ENCODE results near the gene NAPA. TPM values are rescaled to one million over a fixed set of nuclear protein-coding genes. Genes with fewer than 3 reads are reported as not detected.

The NAPA gene
- total and polyA plus RNA-seq, 2 of the 13 experiments (the other 11 are each of a cell fraction or from before 2014, with no cell fraction given) = 32.6 to 65.9 TPM

GRCh38 chr19:47514869-47515588, at the start of gene NAPA (continued):
- TF ChIP-seq ZBTB44 (CRISPR knock-in tag; IDR thresholded peaks at IDR 0.05) (no peak), GTF3A (CRISPR knock-in tag; conservative IDR thresholded peaks at IDR 0.05) (no peak), SMARCC2 (IDR thresholded peaks at IDR 0.05) (no peak), FUBP1 (CRISPR knock-in tag; IDR thresholded peaks at IDR 0.05; ENCODE audit: borderline replicate concordance) (no peak), HINFP (CRISPR knock-in tag; IDR thresholded peaks at IDR 0.05; ENCODE audit: low read depth) (no peak), ZNF563 (CRISPR knock-in tag; IDR thresholded peaks at IDR 0.05) (no peak), TSC22D2 (CRISPR knock-in tag; IDR thresholded peaks at IDR 0.05; ENCODE audit: borderline replicate concordance) (no peak), HOXA5 (CRISPR knock-in tag; IDR thresholded peaks at IDR 0.05) (no peak), SRSF4 (IDR thresholded peaks at IDR 0.05; ENCODE audit: low read depth, low read length, poor library complexity, severe bottlenecking) (no peak), ZNF552 (CRISPR knock-in tag; IDR thresholded peaks at IDR 0.05; ENCODE audit: borderline replicate concordance) (no peak), TBX2 (CRISPR knock-in tag; IDR thresholded peaks at IDR 0.05; ENCODE audit: borderline replicate concordance) (peak; percentile 96), DPF2 (CRISPR knock-in tag; IDR thresholded peaks at IDR 0.05; ENCODE audit: borderline replicate concordance, low read depth) (no peak), ZFP91 (CRISPR knock-in tag; IDR thresholded peaks at IDR 0.05; ENCODE audit: borderline replicate concordance) (peak; percentile 81; the same call in 1 of the 2 replicates), RFX1 (IDR thresholded peaks at IDR 0.05) (0 out of 2 replicates have a peak, but pooled peaks have one; percentile 6), ZNF414 (CRISPR knock-in tag; IDR thresholded peaks at IDR 0.05) (peak; percentile 49; the same call in 1 of the 2 replicates), FOXK2 (IDR thresholded peaks at IDR 0.05) (peak; percentile 83), RARA (CRISPR knock-in tag; IDR thresholded peaks at IDR 0.05) (no peak), ZNF124 (CRISPR knock-in tag; IDR thresholded peaks at IDR 0.05) (no peak)
- TF ChIP-seq, protein P1, sequence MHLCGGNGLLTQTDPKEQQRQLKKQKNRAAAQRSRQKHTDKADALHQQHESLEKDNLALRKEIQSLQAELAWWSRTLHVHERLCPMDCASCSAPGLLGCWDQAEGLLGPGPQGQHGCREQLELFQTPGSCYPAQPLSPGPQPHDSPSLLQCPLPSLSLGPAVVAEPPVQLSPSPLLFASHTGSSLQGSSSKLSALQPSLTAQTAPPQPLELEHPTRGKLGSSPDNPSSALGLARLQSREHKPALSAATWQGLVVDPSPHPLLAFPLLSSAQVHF (CRISPR knock-in tag; IDR thresholded peaks at IDR 0.05) = no peak
- TF ChIP-seq, protein P2, sequence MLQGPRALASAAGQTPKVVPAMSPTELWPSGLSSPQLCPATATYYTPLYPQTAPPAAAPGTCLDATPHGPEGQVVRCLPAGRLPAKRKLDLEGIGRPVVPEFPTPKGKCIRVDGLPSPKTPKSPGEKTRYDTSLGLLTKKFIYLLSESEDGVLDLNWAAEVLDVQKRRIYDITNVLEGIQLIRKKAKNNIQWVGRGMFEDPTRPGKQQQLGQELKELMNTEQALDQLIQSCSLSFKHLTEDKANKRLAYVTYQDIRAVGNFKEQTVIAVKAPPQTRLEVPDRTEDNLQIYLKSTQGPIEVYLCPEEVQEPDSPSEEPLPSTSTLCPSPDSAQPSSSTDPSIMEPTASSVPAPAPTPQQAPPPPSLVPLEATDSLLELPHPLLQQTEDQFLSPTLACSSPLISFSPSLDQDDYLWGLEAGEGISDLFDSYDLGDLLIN (CRISPR knock-in tag; IDR thresholded peaks at IDR 0.05; ENCODE audit: borderline replicate concordance) = no peak
